Activated CD8-positive, alpha-beta memory T cell treated with anti-CD3 and anti-CD28 coated beads, Interleukin-2, amount 50 U/mL, for 4 hours (primary cell): ENCODE measurements around the gene IRF7.
"Not testable (repeated sequence)": the region's sequence is repeated elsewhere in the genome, so short reads cannot be mapped to it uniquely, and the experiment has no call there.

ENCODE experiments used
- DNase-seq: peaks from one replicate; pipeline ENCODE4 v3.0.0-alpha.2; 2020

Gene IRF7

DNA sequence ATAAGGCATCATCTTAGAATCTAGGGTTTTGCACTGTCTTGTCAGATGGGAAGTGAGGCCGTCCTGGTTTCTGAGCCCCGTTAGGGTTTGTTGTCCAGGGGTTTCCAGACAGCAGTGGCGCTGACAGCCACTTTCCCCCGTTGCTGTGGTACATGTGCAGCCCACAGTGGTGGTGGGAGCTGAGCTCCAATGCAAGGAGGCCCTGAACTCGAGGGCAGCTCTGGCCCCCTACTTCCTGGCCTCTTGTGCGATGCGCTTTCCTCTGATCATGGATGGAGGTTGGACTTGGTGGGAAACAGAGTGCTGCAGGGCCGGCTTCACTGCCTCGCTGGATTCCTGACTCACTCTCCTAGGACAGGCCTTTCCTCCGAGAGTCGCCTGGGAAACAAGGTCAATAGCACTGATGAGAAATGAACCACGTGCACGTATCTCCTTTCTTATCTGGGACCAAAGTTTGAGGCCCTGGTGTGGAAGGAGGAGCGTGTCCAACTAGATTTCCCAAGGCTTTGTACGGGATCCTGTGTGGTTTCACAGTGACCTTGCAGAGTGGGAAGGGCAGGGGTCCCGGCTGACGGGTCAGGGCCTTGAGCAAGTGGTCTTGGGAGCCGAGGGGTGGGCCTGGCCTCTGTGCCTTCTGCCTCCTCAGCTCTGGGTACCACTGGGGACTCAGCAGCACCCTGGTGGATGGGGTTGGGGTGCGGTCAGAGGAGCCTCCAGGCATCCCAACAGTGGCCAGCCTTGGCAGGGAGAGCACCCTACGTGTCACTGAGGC, 35.7 kb downstream of the IRF7 start:
- DNase-seq, result no peak

DNA sequence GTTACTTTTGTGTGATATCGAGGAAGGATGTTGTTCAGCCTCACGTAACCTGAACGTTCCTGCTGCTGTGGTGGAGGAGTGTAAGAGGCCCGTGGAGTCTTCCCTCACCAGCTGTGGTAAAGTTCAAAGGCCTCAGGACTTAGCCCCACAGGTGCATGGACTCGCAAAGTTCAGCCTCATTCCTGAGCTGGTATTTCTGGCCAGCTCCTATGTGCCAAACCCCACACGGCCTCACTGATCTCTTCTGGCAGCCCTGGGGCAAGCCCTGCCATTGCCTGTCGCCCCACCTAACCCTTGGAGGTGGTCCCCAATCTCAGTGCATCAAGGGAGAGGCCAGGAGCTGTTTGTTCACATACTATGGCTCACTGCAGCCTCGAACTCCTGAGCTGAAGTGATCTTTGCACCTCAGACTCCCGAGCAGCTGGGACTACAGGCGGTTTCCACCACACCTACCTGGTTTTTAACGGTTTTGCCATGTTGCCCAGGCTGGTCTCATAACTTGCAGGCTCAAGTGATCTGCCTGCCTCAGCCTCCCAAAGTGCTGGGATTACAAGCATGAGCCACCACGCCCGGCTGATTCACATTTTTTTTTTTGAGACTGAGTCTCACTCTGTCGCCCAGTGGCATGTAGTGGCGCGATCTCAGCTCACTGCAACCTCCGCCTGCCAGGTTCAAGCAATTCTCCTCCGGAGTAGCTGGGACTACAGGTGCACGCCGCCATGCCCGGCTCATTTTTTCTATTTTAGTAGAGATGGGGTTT, 37.3 kb downstream of the IRF7 start:
- DNase-seq, result no peak

DNA sequence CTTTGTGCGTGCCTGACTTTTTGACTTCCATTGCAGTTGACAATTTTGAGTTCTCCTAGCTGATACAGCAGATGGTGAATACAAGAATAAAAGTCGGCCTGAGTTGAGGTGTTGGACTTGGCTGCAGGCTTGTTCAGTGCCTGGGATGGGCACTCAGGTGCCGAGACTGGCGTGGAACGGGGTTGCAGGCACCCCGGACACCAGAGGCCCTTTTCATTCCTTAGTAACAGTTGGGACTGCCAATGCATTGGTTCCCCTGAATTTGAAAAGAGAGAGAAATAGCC, 38.2 kb downstream of the IRF7 start:
- DNase-seq, result no peak

DNA sequence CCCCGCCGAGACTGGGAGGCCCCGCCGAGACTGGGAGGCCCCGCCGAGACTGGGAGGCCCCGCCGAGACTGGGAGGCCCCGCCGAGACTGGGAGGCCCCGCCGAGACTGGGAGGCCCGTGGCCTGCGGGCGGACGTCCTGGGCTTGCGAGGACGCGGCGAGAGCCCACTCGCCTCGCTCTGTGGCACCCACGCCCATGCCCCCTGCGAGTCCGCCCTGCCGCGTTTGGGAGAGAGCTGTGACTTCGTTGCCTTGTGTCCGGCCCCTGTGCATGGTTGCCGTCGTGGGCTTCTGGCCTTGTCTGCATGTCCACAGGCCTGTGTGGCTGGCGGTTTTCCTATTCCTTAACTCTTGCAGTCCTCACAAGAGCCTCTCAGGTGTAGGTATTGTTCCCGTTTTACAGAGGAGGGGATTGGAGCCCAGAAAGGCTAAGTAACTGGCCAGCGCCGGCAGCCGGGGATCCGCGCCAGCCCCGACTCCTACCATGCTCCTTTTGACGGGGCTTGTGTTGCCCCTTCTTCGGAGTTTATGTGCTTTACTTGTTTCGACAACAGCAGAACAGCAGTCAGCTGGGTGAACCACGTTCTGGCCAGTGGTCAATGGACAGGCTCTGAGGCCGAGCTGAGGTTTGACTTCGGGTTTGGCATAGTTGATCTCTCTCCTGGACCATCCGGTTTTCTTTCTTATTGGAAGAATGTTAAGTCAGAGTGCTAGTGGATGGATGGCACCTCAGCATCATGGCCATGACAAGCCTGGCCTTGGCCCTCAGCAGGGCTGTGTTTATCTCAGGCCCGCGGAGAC, 38.7 kb downstream of the IRF7 start:
- no peak for DNase-seq

DNA sequence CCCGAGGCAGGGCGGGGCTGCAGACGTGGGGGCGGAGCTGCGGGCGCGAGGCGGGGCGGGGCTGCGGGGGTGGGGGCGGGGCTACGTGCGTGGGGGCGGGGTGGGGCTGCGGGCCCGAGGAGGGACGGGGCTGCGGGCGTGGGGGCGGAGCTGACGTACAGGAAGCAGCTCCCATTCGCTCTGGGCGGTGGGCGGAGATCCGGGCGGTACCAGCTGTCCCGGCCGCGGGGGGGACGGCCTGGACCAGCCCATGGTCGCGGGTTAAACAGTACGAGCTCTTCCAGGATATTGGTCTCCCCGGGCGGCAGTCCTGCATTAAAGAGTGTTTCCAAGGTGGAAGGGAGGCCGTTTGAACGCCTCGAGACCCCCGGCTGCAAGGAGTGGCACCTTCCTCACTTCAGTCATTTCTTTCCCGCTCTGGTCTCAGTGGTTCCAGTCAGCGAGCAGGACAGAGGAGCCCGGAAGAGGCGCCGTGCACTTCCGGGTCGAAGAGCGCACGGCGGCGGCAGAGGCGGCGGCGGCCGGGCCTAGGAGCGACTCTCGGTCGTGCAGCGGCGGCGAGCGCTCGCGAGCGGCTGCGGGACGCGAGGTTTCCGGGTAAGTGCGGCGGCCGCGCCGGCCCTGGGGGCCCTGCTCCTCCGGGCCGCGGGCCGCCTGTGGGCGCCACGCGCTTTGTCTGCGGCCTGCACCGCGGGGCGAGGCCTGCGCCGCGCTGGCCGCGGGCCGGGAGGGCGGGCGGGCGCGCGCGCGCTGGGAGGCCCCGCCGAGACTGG, 39.6 kb downstream of the IRF7 start, which contains the start of gene PHRF1:
TSS of gene PHRF1 (plus strand) at position 475 of the 773 bp plus-strand sequence. CDS start 5,043 bp downstream, outside the sequence.
- peak; percentile 95 for DNase-seq

DNA sequence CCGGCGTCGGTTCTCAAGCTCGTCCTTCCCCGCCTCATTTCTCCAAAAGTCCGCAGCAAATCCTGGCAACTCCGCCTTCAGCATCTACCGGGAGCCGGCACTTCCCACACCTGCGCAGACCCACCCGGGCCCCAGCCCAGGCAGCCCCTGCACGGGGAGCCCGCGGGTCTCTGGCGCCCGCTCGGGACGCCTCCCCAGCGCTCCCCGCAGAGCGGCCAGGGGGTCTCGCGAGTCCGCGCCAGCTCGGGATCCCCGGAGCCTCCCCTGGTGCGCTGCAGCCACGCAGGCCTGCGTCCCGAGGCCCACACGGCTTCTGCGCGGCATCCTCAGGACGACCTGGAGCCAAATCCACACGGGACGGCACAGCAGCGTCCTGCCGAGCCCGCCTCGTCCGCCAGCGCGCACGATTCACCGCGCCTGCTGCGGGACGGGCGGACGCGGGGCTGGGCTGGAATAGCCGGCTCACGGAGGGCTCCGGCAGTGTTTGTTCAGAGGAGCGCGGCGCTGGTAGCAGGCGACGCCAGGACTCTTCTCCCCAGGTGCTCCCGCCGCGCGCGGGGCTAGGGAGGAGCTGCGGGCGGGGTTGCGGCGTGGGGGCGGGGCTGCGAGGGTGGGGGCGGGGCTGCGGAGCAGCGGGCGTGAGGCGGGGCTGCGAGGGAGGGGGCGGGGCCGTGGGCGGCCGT, 40.3 kb downstream of the IRF7 start:
- no peak for DNase-seq

DNA sequence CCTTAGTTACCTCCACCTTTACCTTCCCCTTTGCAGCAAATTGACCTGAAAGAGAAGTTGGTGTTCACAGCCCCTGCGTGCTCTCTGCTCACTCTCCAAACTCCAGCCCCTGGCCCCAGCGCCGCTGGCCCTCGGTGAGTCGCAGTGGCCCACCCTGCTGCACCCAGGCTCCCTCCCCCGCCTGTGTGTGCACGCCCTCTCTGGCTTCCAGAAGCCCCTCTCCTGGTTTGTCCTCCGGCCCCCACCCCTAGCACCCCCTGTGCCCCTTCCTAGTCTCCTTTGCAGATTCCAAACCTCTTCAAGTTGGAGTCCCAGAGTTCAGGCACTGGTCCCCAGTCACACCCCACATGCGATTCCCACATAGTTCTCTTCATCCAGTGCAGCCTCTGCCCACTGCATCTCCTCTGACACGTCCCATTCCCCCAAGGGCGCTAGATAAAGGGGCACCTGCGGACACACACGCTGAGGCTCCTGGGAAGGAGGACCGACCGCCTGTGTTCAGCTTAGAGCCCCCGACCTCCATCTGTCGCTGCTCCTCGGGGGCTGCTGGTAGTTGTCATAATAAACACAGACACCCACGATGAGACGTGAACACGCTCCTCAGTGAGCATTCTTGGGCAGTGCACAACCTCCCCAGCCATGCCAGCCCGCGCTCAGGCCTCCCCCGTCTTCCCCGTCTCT, 41.0 kb downstream of the IRF7 start:
- DNase-seq, result no peak

DNA sequence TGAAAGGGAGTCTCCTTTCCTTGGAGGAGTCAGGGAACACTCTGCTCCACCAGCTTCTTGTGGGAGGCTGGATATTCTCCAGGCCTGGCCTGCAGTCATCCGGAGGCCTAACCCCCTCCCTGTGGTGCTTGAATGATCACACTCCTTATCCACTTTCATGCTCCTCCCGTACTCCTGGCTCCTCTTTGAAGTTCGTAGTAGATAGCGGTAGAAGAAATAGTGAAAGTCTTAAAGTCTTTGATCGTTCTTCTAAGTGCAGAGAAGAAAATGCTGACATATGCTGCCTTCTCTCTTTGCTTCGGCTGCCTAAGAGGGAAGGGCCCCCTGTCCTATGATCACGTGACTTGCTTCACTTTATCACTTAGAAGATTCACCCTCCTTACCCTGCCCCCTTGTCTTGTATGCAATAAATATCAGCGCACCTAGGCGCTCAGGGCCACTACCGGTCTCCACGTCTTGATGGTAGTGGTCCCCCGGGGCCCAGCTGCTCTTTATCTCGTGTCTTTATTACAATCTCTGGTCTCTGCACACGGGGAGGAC, 41.6 kb downstream of the IRF7 start:
- DNase-seq, result not testable (repeated sequence)

DNA sequence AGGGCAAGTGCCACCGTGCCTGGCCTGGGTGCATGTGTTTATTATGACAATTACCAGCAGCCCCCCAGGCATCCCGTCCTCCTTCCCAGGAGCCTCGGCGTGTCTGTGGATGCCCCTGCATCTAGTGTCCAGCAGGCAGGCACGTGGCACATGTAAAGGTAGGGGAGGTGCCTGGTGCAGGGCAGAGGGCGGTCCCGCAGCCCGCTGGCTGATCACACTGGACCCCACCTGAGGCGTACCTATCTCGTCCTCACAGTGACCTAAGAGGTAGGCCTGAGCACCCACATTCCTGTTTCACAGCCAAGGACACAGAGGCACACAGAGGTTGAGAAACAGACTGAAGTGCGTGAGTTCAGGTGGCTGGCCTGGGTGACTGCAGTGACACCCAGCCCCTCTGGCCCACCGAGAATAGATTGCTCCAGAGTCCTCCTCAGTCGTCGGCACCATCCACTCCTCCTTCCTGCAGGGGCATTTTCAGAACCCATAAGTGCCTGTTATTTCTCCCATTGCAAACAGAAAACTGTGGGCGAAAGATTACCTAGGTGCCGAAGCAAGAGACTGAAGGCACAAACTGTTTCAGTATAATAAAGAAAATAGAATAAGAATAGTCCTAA, 42.5 kb downstream of the IRF7 start:
- DNase-seq, result no peak

DNA sequence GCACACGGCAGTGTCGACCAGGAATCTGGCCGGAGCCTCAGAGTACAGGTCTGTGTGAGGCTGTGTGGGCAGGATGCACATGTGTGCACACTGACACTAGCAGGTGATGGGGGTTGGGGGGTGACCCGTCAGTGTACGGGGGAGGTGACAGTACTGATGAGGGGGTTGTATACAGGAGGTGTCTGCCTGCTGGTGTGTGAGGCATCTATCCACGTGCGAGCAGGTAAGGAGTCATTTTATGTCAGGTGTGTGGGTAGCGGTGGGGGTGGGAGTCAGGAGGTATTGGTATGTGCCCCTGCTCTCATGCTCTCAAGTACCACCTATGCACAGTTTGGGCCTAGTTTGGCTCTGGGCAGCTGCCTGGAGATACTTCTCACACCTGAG, 44.0 kb downstream of the IRF7 start:
- DNase-seq, result no peak

DNA sequence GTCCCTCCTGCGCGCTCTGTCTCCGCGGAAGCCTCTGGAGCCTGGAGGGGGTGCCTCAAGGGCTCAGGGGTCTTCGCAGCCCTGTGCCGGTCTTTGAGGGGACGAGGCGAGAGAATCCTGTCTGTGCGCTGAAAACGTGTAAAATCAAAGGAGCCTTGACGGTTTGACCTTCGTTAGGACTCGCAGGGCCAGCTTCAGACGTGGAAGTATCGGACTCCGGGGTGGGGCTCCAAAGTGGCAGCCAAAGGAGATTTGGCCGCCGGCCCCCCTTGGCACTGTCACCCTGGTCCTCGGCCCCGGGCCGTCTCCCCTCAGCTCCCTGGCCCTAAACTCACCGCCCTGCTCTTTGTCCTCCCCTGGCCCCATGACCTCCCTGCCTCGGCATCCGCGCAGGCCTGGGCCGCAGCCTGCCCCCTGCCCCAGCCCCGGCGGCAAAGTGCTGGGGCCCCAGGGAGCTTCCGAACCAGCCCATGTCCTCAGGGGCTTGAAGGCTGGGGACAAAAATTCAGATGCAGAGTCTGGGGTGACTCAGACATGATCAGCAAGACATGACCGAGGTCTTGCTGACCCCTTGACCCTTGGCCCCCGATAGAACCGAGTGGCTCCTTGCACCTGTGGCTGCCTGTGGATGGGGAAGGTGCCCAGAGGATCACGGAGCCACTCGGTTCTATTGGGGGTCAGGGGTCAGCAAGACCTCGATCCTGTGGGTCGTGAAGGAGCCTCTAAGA, 46.4 kb downstream of the IRF7 start:
- no peak for DNase-seq

DNA sequence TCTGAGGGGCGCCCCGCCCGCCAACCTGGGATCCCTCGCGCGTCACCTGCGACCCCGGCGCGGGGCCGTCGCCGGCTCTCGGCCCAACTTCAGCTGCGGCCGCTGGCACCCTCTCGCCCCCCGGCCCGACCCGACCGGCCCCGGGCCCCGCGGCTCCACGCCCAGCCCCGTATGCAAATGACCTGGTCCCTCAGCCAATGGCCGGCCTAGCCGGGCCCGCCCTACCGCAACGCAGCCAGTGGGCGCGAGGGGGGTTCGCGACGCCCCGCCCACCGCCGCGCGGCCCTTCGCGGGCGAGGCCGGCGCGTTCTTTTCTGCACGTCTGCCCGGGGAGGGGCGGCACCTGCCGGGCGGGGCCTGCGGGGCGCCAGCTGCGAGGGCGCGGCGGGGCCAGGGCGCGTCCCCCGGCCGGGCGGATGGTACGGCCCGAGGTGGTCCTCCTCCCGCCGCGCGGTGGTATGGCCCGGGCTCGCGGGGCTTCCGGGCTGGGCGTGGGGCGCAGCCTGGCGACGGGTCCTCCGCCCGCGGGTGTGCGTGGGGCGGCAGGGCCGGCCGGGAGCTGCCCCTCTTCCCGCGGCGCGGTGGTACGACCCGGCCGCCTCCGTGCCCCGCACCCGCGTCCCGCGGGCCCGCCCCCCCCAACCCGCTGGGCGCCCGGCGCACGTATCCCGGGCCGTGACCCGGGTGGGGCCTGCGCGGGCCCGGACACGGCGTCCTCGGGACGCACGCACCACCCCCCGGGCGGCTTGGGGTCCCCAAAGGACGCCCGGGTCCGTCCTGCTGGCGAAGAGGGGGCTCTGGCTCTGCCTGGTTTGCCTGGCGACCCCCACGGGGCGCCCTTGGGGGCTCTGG, 47.2 kb downstream of the IRF7 start:
- DNase-seq, result peak; percentile 89

DNA sequence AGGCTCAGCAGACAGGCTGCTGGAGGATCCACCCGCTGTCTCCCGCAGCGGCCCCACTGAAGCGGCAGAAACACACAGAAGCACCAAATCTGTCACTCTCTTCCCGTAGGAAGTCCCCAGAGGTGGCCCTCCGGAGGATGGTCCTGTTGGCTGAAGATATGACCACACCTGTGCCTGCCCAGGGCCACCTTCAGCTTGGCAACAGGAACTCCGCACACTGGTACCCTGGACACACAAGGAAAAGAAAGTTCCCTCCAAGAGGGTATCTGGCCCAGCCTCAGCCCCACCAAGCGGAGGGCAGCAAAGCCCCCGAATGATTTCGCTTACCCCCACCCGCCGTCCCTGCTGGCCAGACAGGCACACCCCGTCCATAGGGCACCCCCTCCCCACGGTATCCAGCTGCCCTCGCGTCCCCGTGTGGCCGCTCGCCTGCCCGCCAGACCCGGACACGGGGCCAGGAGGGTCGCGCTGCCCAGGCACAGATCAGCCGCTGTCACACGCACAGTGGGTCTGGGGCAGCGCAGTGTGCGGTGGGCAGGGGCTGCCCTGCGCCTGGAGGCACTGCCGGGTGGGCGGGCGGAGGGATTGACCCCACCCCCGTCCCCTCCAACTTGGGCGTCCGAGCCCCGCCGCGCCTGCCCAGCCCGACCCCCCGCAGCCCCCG, 48.0 kb downstream of the IRF7 start:
- DNase-seq, result peak; percentile 20

DNA sequence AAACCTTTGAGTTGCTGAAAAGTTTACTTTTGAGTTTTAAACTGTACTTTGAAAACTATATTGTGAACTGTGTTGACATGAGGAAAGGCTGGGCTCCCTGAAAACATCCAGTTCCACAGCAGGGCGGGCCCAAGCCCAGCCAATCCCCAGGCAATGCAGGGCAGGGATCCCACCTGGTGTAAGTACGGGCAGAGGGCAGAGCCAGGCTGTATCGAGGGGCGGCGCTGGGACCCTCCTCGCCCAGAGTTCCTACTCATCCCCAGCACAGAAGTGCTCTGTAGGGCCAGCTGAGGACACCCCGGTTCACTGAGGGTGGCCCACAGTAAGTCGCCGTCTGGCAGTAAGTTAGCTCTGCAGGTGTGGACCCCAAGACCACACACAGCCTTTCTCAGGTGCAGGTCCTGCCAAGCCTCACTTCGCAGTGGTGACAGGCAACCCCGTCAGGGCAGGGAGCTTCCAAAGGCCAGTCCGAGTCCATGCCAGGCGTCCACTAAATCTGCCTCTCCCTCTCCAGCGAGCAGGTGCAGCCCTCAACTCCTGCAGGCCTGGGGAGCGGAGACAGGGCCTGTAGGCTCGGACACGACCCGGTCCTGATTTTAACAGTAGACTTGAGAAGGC, 48.6 kb downstream of the IRF7 start:
- no peak for DNase-seq

DNA sequence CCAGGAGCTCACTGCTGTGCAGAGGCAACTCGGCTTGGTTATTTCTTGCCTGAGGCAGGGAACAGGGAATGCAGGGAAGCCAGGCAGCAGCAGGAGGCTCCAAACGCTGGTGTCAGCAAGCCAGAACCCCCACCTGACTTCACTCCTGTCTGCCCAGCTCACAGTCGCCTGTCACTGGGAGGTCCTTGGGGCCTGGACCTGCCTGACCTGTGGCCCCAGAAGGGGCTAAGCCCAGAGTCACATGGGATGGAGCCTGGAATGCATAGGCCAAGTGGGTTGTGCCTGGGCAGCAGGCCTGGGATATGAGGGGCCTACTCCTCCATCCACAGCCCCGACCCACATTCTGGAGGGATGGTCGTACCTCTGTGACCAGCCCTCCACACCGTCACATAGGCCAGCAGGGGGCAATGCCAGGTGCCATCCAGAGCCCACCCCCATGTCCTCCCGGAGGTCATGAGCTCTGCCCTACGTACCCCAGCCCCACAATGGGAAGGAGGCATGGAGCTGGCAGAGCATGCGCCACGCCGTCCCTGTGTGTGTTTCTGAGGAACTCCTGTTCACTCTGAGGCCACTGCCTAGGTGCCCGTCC, 49.7 kb downstream of the IRF7 start:
- no peak for DNase-seq

DNA sequence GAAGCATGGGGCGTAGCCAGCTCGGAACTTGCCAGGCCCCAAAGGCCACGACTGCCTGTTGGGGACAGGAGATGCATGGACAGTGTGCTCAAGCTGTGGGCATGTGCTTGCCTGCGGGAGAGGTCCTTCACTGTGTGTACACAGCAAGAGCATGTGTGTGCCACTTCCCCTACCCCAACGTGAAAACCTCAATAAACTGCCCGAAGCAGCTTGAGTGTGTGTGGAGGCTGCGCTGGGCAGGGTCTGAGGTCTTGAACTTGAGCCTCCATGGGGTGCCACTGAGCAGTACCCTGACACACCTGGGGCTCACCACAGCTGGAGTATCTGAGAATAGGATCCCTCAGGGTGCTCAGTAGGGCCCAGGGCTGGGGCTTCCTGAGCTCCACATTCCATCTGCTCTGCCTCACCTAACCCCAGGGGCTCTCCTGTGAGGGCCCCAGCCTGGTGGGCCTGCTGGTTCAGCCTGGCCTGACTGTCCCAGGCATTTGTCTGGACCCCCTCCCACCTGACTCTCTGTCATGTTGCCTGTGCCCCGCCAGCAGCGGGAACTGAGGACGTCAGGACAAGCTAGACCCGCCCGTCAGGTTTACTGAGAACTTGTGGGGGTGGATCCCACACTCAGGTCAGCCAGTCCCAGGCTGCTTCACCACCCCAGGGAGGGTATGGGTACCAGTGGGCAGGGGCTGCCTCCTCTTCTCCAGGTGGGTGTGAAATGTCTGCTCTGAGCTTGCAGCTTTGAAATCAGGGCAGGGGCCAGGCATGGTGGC, 51.8 kb downstream of the IRF7 start:
- DNase-seq, result no peak
